ENCODE results near the gene IGSF22. TPM values are rescaled to one million over a fixed set of nuclear protein-coding genes. Genes with fewer than 3 reads are reported as not detected.

The IGSF22 gene
- total and polyA plus RNA-seq, 2 of the 8 experiments (the other 6 are each of a cell fraction or from before 2014, with no cell fraction given), result 0.14 TPM; not detected in 1

GRCh38 chr11:18729426-18729825, 3.4 kb upstream of the IGSF22 start:
- Histone ChIP-seq H4K8ac (ENCODE audit: extremely low read depth, insufficient read depth, low read length) (no peak overlapping the region; the same call in 1 of the 2 replicates), H3K4me3 (ENCODE audit: extremely low read depth in 1 of 4, insufficient read depth in 2 of 4, low read depth in 3 of 4, low read length in 4 of 4) (no peak overlapping the region), H4K5ac (ENCODE audit: insufficient read length, low read depth, low read length) (no peak overlapping the region), H3K4me2 (ENCODE audit: insufficient read depth in 1 of 2, low read depth in 2 of 2, low read length in 2 of 2) (no peak overlapping the region), H3K4me1 (replicated peaks in 1 of 4; ENCODE audit: control insufficient read depth in 3 of 4, insufficient read depth in 4 of 4, low read length in 3 of 4) (peaks cover 0 to 20% (median 12%) of the 10 kb centered on the region in 4 experiments; a peak in 5 of 7 replicates), H3K27ac (ENCODE audit: low read depth, low read length) (no peak overlapping the region), H3K56ac (replicated peaks; ENCODE audit: insufficient read length, low read depth, low read length) (no peak overlapping the region), H2BK20ac (ENCODE audit: low read length) (no peak overlapping the region), H3K9me3 (ENCODE audit: insufficient read depth in 2 of 2, low read depth in 1 of 2, low read length in 1 of 2) (no peaks in the 10 kb centered on the region), H2BK12ac (ENCODE audit: low read depth, low read length) (no peak overlapping the region), H3K79me2 (ENCODE audit: control insufficient read depth in 1 of 2, insufficient read depth in 2 of 2, low read length in 2 of 2) (no peaks in the 10 kb centered on the region), H3K4ac (replicated peaks; ENCODE audit: insufficient read length, low read depth, low read length) (no peak overlapping the region), H3K14ac (ENCODE audit: insufficient read length) (no peak overlapping the region), H4K91ac (replicated peaks; ENCODE audit: insufficient read length, low read length) (no peak overlapping the region), H3K23me2 (ENCODE audit: low read depth, low read length) (no peaks in the 10 kb centered on the region), H3K9ac (replicated peaks in 1 of 4; ENCODE audit: extremely low read depth in 1 of 4, low read depth in 3 of 4, low read length in 3 of 4) (no peak overlapping the region), H3K79me1 (ENCODE audit: low read depth, low read length) (no peaks in the 10 kb centered on the region), H2BK120ac (replicated peaks; ENCODE audit: low read depth, low read length) (no peak overlapping the region), H2AK5ac (ENCODE audit: low read depth, low read length) (no peak overlapping the region), H2BK15ac (ENCODE audit: low read length) (no peak overlapping the region), H3K23ac (ENCODE audit: insufficient read length) (no peak overlapping the region), H3K18ac (ENCODE audit: extremely low read depth, low read length) (no peak overlapping the region), H2AFZ (ENCODE audit: low read length) (no peak overlapping the region), H3K36me3 (ENCODE audit: control insufficient read depth in 2 of 4, insufficient read depth in 4 of 4, low read length in 3 of 4) (no peaks in the 10 kb centered on the region; a peak in 1 of 8 replicates), H3K27me3 (replicated peaks in 1 of 4; ENCODE audit: control insufficient read depth in 3 of 4, extremely low read depth in 1 of 4, insufficient read depth in 3 of 4, low read length in 3 of 4) (no peaks in the 10 kb centered on the region), H2BK5ac (ENCODE audit: low read depth, low read length) (no peak overlapping the region), H4K20me1 (replicated peaks in 1 of 2; ENCODE audit: control insufficient read depth in 1 of 2, insufficient read depth in 2 of 2, low read length in 2 of 2) (no peaks in the 10 kb centered on the region)
- DNase-seq (ENCODE audit: low read depth in 1 of 2, low spot score in 2 of 2), result no peak
- no peak for TF ChIP-seq GABPA (IDR thresholded peaks at IDR 0.05; ENCODE audit: borderline replicate concordance, insufficient read depth, low read length)
- no peak for TF ChIP-seq RNF2 (IDR thresholded peaks at IDR 0.05; ENCODE audit: borderline replicate concordance, low read depth, low read length, missing control alignments, poor library complexity, severe bottlenecking)
- TF ChIP-seq CBX8 (IDR thresholded peaks at IDR 0.05; ENCODE audit: borderline replicate concordance, low read depth, low read length), result no peak
- no peak for TF ChIP-seq BRCA1 (IDR thresholded peaks at IDR 0.05; ENCODE audit: low read depth, low read length)
- no peak for TF ChIP-seq SIX5 (IDR thresholded peaks at IDR 0.05; ENCODE audit: low read depth, low read length)
- no peak for TF ChIP-seq SUZ12 (IDR thresholded peaks at IDR 0.05; ENCODE audit: low read length)
- TF ChIP-seq NRF1 (IDR thresholded peaks at IDR 0.05; ENCODE audit: low read depth, low read length), result no peak
- ChIA-PET CTCF (ENCODE audit: partially characterized antibody) (interaction anchor here (0.6 to 11.9 kb wide), 16 partner anchors 11 to 375 kb away, joined by 3 to 225 read pairs (median 10); no protein-coding TSS in a partner anchor), POLR2A (ENCODE audit: partially characterized antibody) (interaction anchor here (1.3 to 1.5 kb wide), 2 partner anchors 9 to 31 kb away, joined by 3 read pairs; partner anchors contain the start of gene TMEM86A)
- WGBS, 2 experiments (ENCODE audit: extremely low coverage in 1 of 2, insufficient coverage in 1 of 2, insufficient read length in 1 of 2, insufficient replicate concordance in 2 of 2, low coverage in 1 of 2, low lambda C conversion rate in 2 of 2, missing lambda C conversion rate in 1 of 2), result 87% methylated on average over 11 of the region's 16 CpGs; no CpG with 5 or more reads in 1 of the 2 experiments
- FAIRE-seq, result no peak
